Rectal smooth muscle tissue (tissue), 1 donor: ENCODE results near the gene CAMSAP2.
"Not testable (repeated sequence)": the region's sequence is repeated elsewhere in the genome, so short reads cannot be mapped to it uniquely, and the experiment has no call there.

Experiments used
- H3K27ac ChIP-seq: one replicate; pipeline ENCODE4 v1.7.0; 2013; ENCODE audit warnings: low read depth, low read length, inconsistent platforms
- H3K27me3 ChIP-seq: one replicate; pipeline ENCODE4 v1.7.0; 2013; ENCODE audit warnings: low read length; ENCODE audit not compliant: control insufficient read depth, insufficient read depth
- H3K36me3 ChIP-seq: one replicate; pipeline ENCODE4 v1.7.0; 2013; ENCODE audit warnings: low read length; ENCODE audit not compliant: control insufficient read depth, insufficient read depth
- H3K4me1 ChIP-seq: one replicate; pipeline ENCODE4 v1.7.0; 2013; ENCODE audit warnings: low read length; ENCODE audit not compliant: control insufficient read depth, insufficient read depth
- H3K4me3 ChIP-seq: one replicate; pipeline ENCODE4 v1.7.0; 2013; ENCODE audit warnings: low read length
- H3K9ac ChIP-seq: one replicate; pipeline ENCODE4 v1.7.0; 2013; ENCODE audit warnings: low read length

The CAMSAP2 gene

DNA sequence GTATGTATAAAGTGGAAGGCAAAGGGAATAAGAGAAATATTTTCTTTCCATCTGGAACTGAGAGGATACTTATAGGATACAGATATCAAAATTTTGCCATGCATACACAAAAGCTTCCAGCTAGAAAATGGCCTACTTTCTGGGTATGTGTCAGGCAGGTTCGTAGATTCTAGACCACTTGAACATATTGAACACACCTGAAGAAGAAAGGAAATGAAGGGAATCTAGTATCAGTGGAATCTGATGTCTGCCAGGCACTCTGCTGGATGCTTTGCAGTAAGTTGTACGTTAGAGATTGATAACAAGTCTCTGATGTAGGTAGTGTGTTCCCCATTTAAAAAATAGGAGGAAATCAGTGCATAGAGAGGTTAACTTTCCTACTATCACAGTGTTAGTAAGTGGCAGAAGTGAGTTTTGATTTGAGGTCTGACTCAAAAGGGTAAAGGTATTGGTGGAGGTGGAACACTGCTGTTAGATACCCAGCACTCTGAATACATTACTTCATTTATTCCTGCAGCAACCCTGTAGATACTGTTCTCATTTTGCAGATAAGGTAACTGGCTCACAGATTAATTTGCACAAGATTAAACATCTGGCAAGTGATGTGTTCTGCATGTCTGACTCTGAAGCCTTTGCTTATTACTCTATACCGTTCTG is 3.0 kb downstream of the CAMSAP2 start:
- H3K4me1 ChIP-seq, result peaks cover 6% of the 10 kb centered on the region
- peak overlapping the region; percentile 22 for H3K4me3 ChIP-seq
- H3K9ac ChIP-seq, result no peak overlapping the region
- H3K27ac ChIP-seq, result no peak overlapping the region
- H3K36me3 ChIP-seq, result no peaks in the 10 kb centered on the region
- no peaks in the 10 kb centered on the region for H3K27me3 ChIP-seq

DNA sequence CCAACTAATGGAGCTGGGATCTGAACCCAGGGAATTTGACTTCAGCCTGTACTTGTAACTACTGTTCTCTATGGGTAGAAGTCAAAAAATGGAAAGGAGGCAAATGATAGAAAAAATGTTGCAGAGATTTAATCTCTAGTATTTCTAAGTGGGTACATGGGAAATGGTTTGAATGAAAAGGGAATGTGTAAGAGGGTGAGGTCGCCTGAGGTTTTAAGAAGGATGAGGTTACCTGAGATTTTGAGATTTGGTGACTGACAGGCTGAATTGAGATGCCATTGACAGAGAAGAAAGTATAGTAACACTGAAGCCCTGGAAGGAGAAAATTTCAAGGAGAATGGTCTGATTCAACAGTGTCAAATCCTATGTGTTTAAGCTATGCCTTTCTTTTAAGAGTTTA is 5.5 kb downstream of the CAMSAP2 start:
- no peaks in the 10 kb centered on the region for H3K27me3 ChIP-seq
- H3K4me1 ChIP-seq, result no peaks in the 10 kb centered on the region
- no peak overlapping the region for H3K9ac ChIP-seq
- H3K27ac ChIP-seq, result no peak overlapping the region
- no peaks in the 10 kb centered on the region for H3K36me3 ChIP-seq
- H3K4me3 ChIP-seq, result no peak overlapping the region

DNA sequence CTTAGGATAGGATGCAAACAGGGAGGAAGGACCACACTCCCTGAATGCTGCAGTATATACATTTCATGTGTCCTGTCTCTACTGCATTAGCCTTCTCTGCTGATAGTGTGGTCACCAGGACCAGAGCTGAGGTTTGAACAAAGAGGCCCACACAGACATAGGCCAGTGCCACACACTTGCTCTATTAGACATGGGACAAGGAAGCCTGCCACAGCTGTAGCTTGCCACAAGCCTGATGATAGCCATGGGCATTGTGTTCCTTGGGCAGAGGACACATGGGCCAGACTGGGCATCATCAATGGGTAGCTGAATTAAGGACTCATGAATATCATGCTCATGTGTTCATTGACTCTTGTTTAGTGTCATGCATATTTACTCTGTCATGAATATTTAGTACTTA is 10.4 kb downstream of the CAMSAP2 start:
- Histone ChIP-seq H3K9ac (no peak overlapping the region), H3K27ac (no peak overlapping the region), H3K27me3 (no peaks in the 10 kb centered on the region), H3K4me3 (no peak overlapping the region), H3K36me3 (no peaks in the 10 kb centered on the region), H3K4me1 (no peaks in the 10 kb centered on the region)

DNA sequence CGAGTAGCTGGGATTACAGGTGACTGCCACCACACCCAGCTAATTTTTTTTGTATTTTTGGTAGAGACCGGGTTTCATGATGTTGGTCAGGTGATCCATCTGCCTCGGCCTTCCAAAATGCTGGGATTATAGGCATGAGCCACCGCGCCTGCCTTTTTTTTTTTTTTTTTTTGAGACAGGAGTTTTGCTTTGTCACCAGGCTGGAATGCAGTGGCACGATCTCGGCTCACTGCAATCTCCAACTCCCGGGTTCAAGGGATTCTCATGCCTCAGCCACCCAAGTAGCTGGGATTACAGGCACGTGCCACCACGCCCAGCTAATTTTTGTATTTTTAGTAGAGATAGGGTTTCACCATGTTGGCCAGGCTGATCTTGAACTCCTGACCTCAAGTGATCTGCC is 12.1 kb downstream of the CAMSAP2 start:
- not testable (repeated sequence) for H3K9ac ChIP-seq, H3K4me1 ChIP-seq, H3K36me3 ChIP-seq, H3K27ac ChIP-seq, H3K27me3 ChIP-seq, H3K4me3 ChIP-seq

DNA sequence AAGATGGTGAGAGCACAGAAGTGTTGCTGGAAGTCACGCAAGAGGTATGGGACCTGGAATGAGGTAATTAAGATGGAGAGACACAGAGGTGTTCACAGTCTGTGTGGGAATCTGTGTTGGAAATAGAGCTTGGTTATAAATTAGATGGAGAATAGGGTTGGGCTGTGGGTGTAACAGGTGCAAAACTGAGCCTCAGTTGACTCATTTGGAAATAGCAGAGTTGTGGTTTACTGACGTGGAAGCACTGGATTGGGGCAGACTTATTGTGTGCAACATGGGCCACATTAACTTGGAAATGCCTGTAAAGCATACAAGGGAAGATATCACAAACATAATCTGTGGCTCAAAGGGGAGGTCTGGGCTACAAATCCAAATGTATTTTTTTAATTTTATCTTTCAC is 13.0 kb downstream of the CAMSAP2 start:
- Histone ChIP-seq H3K36me3 (no peaks in the 10 kb centered on the region), H3K4me3 (no peak overlapping the region), H3K9ac (no peak overlapping the region), H3K27ac (no peak overlapping the region), H3K27me3 (no peaks in the 10 kb centered on the region), H3K4me1 (no peaks in the 10 kb centered on the region)

DNA sequence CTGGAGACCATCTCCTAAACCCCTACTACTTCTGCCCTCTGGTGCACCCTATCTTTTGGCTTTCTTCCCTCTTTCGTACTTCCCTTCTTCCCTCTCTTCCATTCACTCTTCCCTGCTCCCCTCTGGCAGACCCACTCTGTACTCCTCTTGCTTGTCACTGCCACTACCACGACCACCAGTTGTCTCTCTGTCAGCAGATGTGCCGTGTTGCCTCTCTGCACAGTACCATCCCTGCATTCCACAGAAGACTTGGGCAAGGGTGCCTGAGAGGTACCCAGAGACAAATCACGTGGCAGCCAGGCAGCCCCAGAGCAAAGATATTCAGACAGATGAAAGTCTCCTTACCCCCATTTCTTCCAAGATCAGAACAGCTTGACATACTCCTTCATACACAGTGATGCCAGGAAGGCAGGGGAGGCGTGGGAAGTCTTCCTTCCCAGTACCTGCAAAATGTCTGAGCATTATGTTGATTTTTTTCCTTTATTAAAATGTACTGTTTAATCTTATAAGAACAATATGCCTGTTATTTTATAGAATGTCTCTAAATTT is 15.0 kb downstream of the CAMSAP2 start:
- Histone ChIP-seq H3K4me3 (no peak overlapping the region), H3K9ac (no peak overlapping the region), H3K4me1 (no peaks in the 10 kb centered on the region), H3K27me3 (no peaks in the 10 kb centered on the region), H3K36me3 (no peaks in the 10 kb centered on the region), H3K27ac (no peak overlapping the region)

DNA sequence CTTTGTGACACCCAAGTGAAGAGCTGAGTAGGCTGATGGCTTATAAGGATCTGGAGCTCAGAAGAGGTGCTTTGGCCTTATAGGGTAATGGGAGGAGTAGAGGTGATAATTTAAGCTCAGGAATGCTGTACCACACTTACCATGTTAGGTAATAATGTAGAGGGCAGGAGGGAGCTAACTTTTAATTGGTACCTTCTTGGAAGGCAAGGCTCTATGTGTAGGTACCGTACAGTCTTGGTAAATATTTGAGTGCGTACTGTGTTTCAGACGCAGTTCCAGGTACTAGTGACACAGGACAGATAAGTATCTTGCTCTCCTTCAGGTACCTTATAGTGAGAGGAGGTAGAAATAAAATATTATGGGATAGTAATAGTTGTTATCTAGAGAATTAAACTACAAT is 16.8 kb downstream of the CAMSAP2 start:
- H3K36me3 ChIP-seq, result no peaks in the 10 kb centered on the region
- H3K27ac ChIP-seq, result no peak overlapping the region
- no peak overlapping the region for H3K9ac ChIP-seq
- H3K27me3 ChIP-seq, result no peaks in the 10 kb centered on the region
- no peaks in the 10 kb centered on the region for H3K4me1 ChIP-seq
- no peak overlapping the region for H3K4me3 ChIP-seq

DNA sequence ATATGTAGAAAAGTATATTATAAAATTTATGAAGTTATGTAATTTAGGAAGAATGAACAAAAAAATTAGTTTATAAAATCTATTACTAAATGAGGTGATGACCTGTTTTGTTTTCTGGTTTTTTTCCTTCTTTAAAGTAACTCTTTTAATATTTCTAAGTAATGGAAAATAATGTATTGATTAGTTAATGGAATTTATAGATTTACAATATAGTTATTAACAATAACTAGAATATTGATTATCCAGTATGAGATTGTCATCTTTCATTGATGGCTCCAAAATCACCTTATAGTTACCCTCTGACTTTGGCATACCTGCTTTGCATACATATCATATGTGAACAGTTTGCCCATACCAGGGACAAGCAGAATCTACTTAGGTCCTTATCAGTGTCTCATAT is 23.4 kb downstream of the CAMSAP2 start:
- H3K4me1 ChIP-seq, result no peaks in the 10 kb centered on the region
- no peak overlapping the region for H3K27ac ChIP-seq
- no peaks in the 10 kb centered on the region for H3K36me3 ChIP-seq
- no peak overlapping the region for H3K9ac ChIP-seq
- no peaks in the 10 kb centered on the region for H3K27me3 ChIP-seq
- no peak overlapping the region for H3K4me3 ChIP-seq

DNA sequence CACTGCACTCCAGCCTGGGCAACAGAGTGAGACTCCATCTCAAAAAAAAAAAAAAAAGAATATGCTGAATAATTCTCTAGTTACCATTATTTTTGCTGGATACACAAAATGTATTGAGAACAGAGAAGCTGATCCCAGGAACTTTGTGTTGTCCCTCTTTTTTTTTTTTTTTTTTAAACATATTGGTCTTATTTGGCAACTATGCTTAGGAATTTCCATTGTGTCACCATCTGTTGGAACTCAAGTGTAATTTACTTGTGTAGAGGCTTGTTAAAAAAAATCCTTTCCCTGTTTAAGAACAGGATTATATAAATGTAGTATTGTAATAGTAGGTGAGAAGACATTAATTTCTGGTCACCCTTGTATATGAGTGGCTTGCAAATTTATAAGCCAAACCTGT is 28.6 kb downstream of the CAMSAP2 start:
- Histone ChIP-seq H3K4me3 (no peak overlapping the region), H3K4me1 (no peaks in the 10 kb centered on the region), H3K27me3 (no peaks in the 10 kb centered on the region), H3K27ac (no peak overlapping the region), H3K36me3 (no peaks in the 10 kb centered on the region), H3K9ac (no peak overlapping the region)

DNA sequence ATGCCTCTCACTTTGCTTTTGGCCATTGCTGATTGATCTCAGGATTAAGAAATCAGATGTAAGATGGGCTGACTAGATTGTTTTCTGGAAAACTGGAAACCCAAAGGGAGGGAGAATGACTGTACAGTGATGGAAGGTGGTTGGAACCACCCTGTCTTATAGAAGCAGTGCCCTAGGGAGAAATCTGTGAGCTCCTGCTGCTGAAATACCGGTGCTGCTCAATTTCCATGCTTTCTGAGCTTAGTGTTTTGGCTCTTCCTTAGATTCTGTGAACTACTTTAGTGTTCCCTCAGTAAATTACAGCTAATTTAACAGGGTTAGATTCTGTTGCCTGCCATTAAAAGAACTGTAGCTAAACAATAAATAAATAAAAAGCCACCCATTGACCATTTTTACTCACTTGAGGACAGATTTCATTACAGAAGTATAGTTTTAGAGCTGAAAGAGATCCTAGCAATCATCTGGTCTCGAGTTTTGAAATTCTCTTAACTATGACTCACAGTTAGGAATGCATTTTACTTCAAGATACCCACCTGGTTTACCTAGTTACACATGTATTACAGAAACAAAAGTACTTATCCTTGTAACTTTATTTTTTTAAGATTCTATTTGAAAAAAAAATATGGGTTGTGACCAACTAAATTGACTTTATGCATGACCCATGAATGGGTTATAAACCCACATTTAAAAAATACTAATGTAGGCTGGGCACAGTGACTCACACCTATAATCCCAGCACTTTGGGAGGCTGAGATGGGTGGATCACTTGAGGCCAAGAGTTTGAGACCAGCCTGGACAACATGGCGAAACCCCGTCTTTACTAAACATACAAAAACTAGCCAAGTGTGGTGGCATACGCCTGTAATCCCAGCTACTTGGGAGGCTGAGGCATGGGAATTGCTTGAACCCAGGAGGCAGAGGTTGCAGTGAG is 33.2 kb downstream of the CAMSAP2 start:
- H3K27me3 ChIP-seq, result no peaks in the 10 kb centered on the region
- no peak overlapping the region for H3K9ac ChIP-seq
- no peaks in the 10 kb centered on the region for H3K4me1 ChIP-seq
- H3K4me3 ChIP-seq, result no peak overlapping the region
- H3K36me3 ChIP-seq, result no peaks in the 10 kb centered on the region
- no peak overlapping the region for H3K27ac ChIP-seq

DNA sequence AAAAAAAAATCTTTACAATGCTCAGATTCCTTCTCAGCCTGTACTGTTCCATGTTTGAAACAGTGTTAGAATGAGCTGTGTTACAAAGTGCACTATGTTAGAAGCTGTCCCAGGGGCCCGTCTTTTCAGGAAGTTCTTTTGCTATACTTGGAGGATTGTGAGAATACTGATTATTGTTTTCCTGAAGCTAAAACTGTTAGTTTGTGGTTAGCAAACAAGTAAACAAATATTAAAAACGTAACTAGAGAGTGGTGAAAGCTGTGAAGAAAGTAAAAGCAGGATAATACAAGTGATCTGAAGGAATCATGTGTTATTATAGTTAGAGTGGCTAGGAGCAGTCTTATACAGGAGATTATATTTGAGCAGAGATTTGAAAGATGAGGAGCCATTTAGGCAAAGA is 35.6 kb downstream of the CAMSAP2 start:
- no peaks in the 10 kb centered on the region for H3K27me3 ChIP-seq
- H3K36me3 ChIP-seq, result no peaks in the 10 kb centered on the region
- no peak overlapping the region for H3K27ac ChIP-seq
- no peaks in the 10 kb centered on the region for H3K4me1 ChIP-seq
- no peak overlapping the region for H3K4me3 ChIP-seq
- no peak overlapping the region for H3K9ac ChIP-seq

DNA sequence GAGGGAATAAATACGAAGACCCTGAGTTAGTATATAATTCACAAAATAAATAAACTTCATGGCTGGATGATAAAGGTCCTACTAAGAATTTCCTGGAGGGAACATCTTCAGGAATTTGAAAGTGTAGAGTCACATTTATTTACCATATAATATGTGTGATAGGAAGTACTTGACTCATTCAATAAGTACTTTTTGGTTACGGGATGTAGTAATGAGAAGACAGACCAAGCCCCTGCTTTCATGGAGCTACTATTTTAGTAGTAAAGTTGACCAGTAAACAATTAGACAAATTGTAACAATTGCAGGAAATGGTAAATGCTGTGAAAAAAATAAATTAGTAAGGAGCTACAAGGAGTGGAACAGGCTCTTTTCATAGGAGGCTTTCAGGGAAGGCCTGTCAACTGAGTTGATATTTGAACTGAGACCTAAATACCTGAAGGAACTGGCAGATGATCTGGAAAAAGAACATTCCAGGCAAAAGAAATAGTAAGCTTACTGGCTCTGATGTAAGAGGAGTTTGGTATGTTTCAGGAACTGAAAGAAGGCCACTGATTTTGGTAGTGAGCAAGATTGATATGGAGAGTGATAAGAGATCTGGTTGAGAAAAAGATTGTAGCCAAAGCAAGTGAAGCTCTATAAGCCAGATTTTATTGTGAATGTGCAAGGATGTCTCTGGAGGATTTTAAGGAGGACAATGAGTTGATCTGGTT is 36.2 kb downstream of the CAMSAP2 start:
- Histone ChIP-seq H3K27me3 (no peaks in the 10 kb centered on the region), H3K4me1 (no peaks in the 10 kb centered on the region), H3K36me3 (no peaks in the 10 kb centered on the region), H3K27ac (no peak overlapping the region), H3K4me3 (no peak overlapping the region), H3K9ac (no peak overlapping the region)
